ENCODE data around the gene FBXL5.

Gene FBXL5

GRCh38 chr4:15695240-15695699 is 40.1 kb upstream of the FBXL5 start:
- Histone ChIP-seq H3K9me3 (ENCODE audit: control insufficient read depth, insufficient read depth, low read depth, low read length) (no peaks in the 10 kb centered on the region), H3K4me1 (ENCODE audit: control insufficient read depth, insufficient read depth, low read length) (no peaks in the 10 kb centered on the region), H3K4me3 (ENCODE audit: low read depth, low read length) (no peak overlapping the region), H3K36me3 (ENCODE audit: control insufficient read depth in 2 of 2, insufficient read depth in 1 of 2, low read length in 2 of 2) (no peaks in the 10 kb centered on the region), H3K27ac (ENCODE audit: extremely low read depth, low read depth, low read length) (no peak overlapping the region)
- CTCF ChIA-PET: interaction anchor here (0.7 to 1.3 kb wide), 2 partner anchors 10 to 888 kb away, joined by 3 read pairs; no protein-coding TSS in a partner anchor
- POLR2A ChIA-PET: interaction anchor here (0.7 to 2.2 kb wide), 2 partner anchors 14 to 46 kb away, joined by 3 to 11 read pairs; partner anchors contain the start of gene FAM200B
- TF ChIP-seq ZNF146 (tag by site-specific recombination; IDR thresholded peaks at IDR 0.05): no peak
- no peak for TF ChIP-seq ZNF174 (tag by site-specific recombination; IDR thresholded peaks at IDR 0.05)
- TF ChIP-seq TCF7L2 (IDR thresholded peaks at IDR 0.05; ENCODE audit: borderline replicate concordance, low read depth, low read length): no peak
- TF ChIP-seq HOXC10 (CRISPR knock-in tag; IDR thresholded peaks at IDR 0.05): no peak
- no peak for TF ChIP-seq BCL11B (tag by site-specific recombination; IDR thresholded peaks at IDR 0.05; ENCODE audit: low read depth)
- no peak for TF ChIP-seq ZFHX2 (tag by site-specific recombination; conservative IDR thresholded peaks at IDR 0.05)
- no peak for TF ChIP-seq INSM2 (tag by site-specific recombination; IDR thresholded peaks at IDR 0.05)
- TF ChIP-seq ZBTB11 (tag by site-specific recombination; conservative IDR thresholded peaks at IDR 0.05; ENCODE audit: low read depth): no peak
- TF ChIP-seq ZNF513 (tag by site-specific recombination; IDR thresholded peaks at IDR 0.05): no peak
- no peak for TF ChIP-seq ZNF610 (tag by site-specific recombination; IDR thresholded peaks at IDR 0.05; ENCODE audit: borderline replicate concordance)
- TF ChIP-seq IKZF3 (tag by site-specific recombination; IDR thresholded peaks at IDR 0.05): no peak
- TF ChIP-seq ZNF114 (tag by site-specific recombination; IDR thresholded peaks at IDR 0.05): no peak
- TF ChIP-seq ZNF280C (tag by site-specific recombination; IDR thresholded peaks at IDR 0.05): no peak
- no peak for TF ChIP-seq ZNF394 (tag by site-specific recombination; IDR thresholded peaks at IDR 0.05; ENCODE audit: borderline replicate concordance)

GRCh38 chr4:15694431-15694830 is 39.3 kb upstream of the FBXL5 start:
- H3K36me3 ChIP-seq (ENCODE audit: control insufficient read depth in 2 of 2, insufficient read depth in 1 of 2, low read length in 2 of 2): 0 out of 3 replicates have a peak, but pooled peaks cover 0 to 2% of the 10 kb centered on the region in 2 experiments
- H3K9me3 ChIP-seq (ENCODE audit: control insufficient read depth, insufficient read depth, low read depth, low read length): no peaks in the 10 kb centered on the region
- TF ChIP-seq ZNF175 (tag by site-specific recombination; IDR thresholded peaks at IDR 0.05) (no peak), SCRT2 (tag by site-specific recombination; IDR thresholded peaks at IDR 0.05) (no peak), HOXA7 (CRISPR knock-in tag; IDR thresholded peaks at IDR 0.05; ENCODE audit: borderline replicate concordance) (no peak), ZNF266 (tag by site-specific recombination; IDR thresholded peaks at IDR 0.05; ENCODE audit: low read depth) (no peak)
- ChIA-PET POLR2A (interaction anchor here (0.7 to 2.2 kb wide), 2 partner anchors 13 to 45 kb away, joined by 3 to 11 read pairs; partner anchors contain the start of gene FAM200B), CTCF (interaction anchor here (1.3 kb wide), 1 partner anchor 11 kb away, joined by 3 read pairs; no protein-coding TSS in a partner anchor)
- no peaks in the 10 kb centered on the region for H3K4me1 ChIP-seq (ENCODE audit: control insufficient read depth, insufficient read depth, low read length)
- no peak overlapping the region for H3K4me3 ChIP-seq (ENCODE audit: low read depth, low read length)
- H3K27ac ChIP-seq (ENCODE audit: extremely low read depth, low read depth, low read length): no peak overlapping the region
